ENCODE results near the gene PLXNB3.

PLXNB3 gene

GRCh38 chrX:153820601-153821000 lies 56.6 kb downstream of the PLXNB3 start:
- no peak overlapping the region for H3K4me3 ChIP-seq (ENCODE audit: low read depth in 1 of 5, low read length in 5 of 5)
- no peaks in the 10 kb centered on the region for H3K9me3 ChIP-seq (ENCODE audit: control insufficient read depth in 5 of 5, low read length in 5 of 5)
- no peak overlapping the region for H3K9ac ChIP-seq (ENCODE audit: low read length in 5 of 5)
- peaks cover 23 to 44% (median 41%) of the 10 kb centered on the region in 5 donors for H3K27me3 ChIP-seq (ENCODE audit: control insufficient read depth in 5 of 5, insufficient read depth in 4 of 5, low read length in 5 of 5)
- H3K4me1 ChIP-seq (ENCODE audit: control insufficient read depth in 5 of 5, insufficient read depth in 5 of 5, low read length in 5 of 5), result peaks cover 0 to 12% (median 6%) of the 10 kb centered on the region in 5 donors
- H3K36me3 ChIP-seq (ENCODE audit: control insufficient read depth in 5 of 5, insufficient read depth in 5 of 5, low read length in 5 of 5), result no peaks in the 10 kb centered on the region
- no peak overlapping the region for H3K27ac ChIP-seq (ENCODE audit: low read depth, low read length)

- H3K9ac ChIP-seq (ENCODE audit: low read length in 5 of 5), result no peak overlapping the region
- H3K4me1 ChIP-seq (ENCODE audit: control insufficient read depth in 5 of 5, insufficient read depth in 5 of 5, low read length in 5 of 5), result peaks cover 0 to 12% (median 6%) of the 10 kb centered on the region in 5 donors
- H3K9me3 ChIP-seq (ENCODE audit: control insufficient read depth in 5 of 5, low read length in 5 of 5), result no peaks in the 10 kb centered on the region
- no peak overlapping the region for H3K27ac ChIP-seq (ENCODE audit: low read depth, low read length)
- H3K27me3 ChIP-seq (ENCODE audit: control insufficient read depth in 5 of 5, insufficient read depth in 4 of 5, low read length in 5 of 5), result peaks cover 23 to 45% (median 41%) of the 10 kb centered on the region in 5 donors
- H3K36me3 ChIP-seq (ENCODE audit: control insufficient read depth in 5 of 5, insufficient read depth in 5 of 5, low read length in 5 of 5), result no peaks in the 10 kb centered on the region
- no peak overlapping the region for H3K4me3 ChIP-seq (ENCODE audit: low read depth in 1 of 5, low read length in 5 of 5)
These were observed 57.0 kb downstream of the PLXNB3 start for GRCh38 chrX:153821066-153821465.

GRCh38 chrX:153824348-153824747 lies 60.3 kb downstream of the PLXNB3 start:
- Histone ChIP-seq H3K27me3 (ENCODE audit: control insufficient read depth in 5 of 5, insufficient read depth in 4 of 5, low read length in 5 of 5) (peaks cover 26 to 53% (median 51%) of the 10 kb centered on the region in 5 donors), H3K27ac (ENCODE audit: low read depth, low read length) (no peak overlapping the region), H3K9ac (ENCODE audit: low read length in 5 of 5) (no peak overlapping the region), H3K4me3 (ENCODE audit: low read depth in 1 of 5, low read length in 5 of 5) (no peak overlapping the region), H3K9me3 (ENCODE audit: control insufficient read depth in 5 of 5, low read length in 5 of 5) (peaks cover 0 to 5% (median 0%) of the 10 kb centered on the region in 5 donors), H3K36me3 (ENCODE audit: control insufficient read depth in 5 of 5, insufficient read depth in 5 of 5, low read length in 5 of 5) (no peaks in the 10 kb centered on the region), H3K4me1 (ENCODE audit: control insufficient read depth in 5 of 5, insufficient read depth in 5 of 5, low read length in 5 of 5) (peaks cover 0 to 12% (median 6%) of the 10 kb centered on the region in 5 donors)

- H3K4me3 ChIP-seq (ENCODE audit: low read depth in 1 of 5, low read length in 5 of 5), result no peak overlapping the region
- H3K27ac ChIP-seq (ENCODE audit: low read depth, low read length), result no peak overlapping the region
- H3K27me3 ChIP-seq (ENCODE audit: control insufficient read depth in 5 of 5, insufficient read depth in 4 of 5, low read length in 5 of 5), result peaks cover 20 to 52% (median 49%) of the 10 kb centered on the region in 5 donors
- H3K36me3 ChIP-seq (ENCODE audit: control insufficient read depth in 5 of 5, insufficient read depth in 5 of 5, low read length in 5 of 5), result no peaks in the 10 kb centered on the region
- H3K4me1 ChIP-seq (ENCODE audit: control insufficient read depth in 5 of 5, insufficient read depth in 5 of 5, low read length in 5 of 5), result peaks cover 0 to 16% (median 6%) of the 10 kb centered on the region in 5 donors
- H3K9ac ChIP-seq (ENCODE audit: low read length in 5 of 5), result no peak overlapping the region
- H3K9me3 ChIP-seq (ENCODE audit: control insufficient read depth in 5 of 5, low read length in 5 of 5), result peaks cover 0 to 5% (median 0%) of the 10 kb centered on the region in 5 donors
These were observed 61.0 kb downstream of the PLXNB3 start for GRCh38 chrX:153825042-153825441.
